ENCODE measurements around the gene FAM240B.
A peak's percentile ranks its signal among the peaks of the same experiment; 100 is the strongest.

The FAM240B gene

GRCh38 chr9:38699337-38699736, 20.6 kb downstream of the FAM240B start:
- no peak for DNase-seq

GRCh38 chr9:38697776-38698300, 22.1 kb downstream of the FAM240B start:
- no peak for DNase-seq

- no peak for DNase-seq
These were observed 22.9 kb downstream of the FAM240B start for GRCh38 chr9:38696999-38697398.

- DNase-seq: no peak
These were observed 25.3 kb downstream of the FAM240B start for GRCh38 chr9:38694676-38695075.

GRCh38 chr9:38692707-38693106, 27.2 kb downstream of the FAM240B start:
- DNase-seq: no peak

- no peak for DNase-seq
These were observed 29.4 kb downstream of the FAM240B start for GRCh38 chr9:38690574-38690973.

GRCh38 chr9:38689678-38690077, 30.3 kb downstream of the FAM240B start:
- peak; percentile 87 for DNase-seq

- no peak for DNase-seq
These were observed 31.9 kb downstream of the FAM240B start for GRCh38 chr9:38687992-38688391.

- DNase-seq: no peak
These were observed 32.5 kb downstream of the FAM240B start for GRCh38 chr9:38687389-38687842.

- DNase-seq: no peak
These were observed 33.0 kb downstream of the FAM240B start for GRCh38 chr9:38686933-38687332.

GRCh38 chr9:38685535-38685934, 34.4 kb downstream of the FAM240B start:
- DNase-seq: no peak

GRCh38 chr9:38683336-38683735, 36.6 kb downstream of the FAM240B start:
- no peak for DNase-seq

- DNase-seq: no peak
These were observed 37.2 kb downstream of the FAM240B start for GRCh38 chr9:38682713-38683112.

- no peak for DNase-seq
These were observed 38.1 kb downstream of the FAM240B start for GRCh38 chr9:38681747-38682227.

- peak; percentile 99 for DNase-seq
These were observed 39.0 kb downstream of the FAM240B start for GRCh38 chr9:38680837-38681445.

GRCh38 chr9:38677660-38678303, 42.2 kb downstream of the FAM240B start:
- DNase-seq: no peak

GRCh38 chr9:38675831-38676230, 44.1 kb downstream of the FAM240B start:
- no peak for DNase-seq

GRCh38 chr9:38675211-38675610, 44.7 kb downstream of the FAM240B start:
- DNase-seq: no peak

- DNase-seq: no peak
These were observed 46.3 kb downstream of the FAM240B start for GRCh38 chr9:38673399-38674193.

- DNase-seq: no peak
These were observed 48.2 kb downstream of the FAM240B start for GRCh38 chr9:38671748-38672147.

GRCh38 chr9:38671372-38671731, 48.6 kb downstream of the FAM240B start:
- DNase-seq: no peak

- no peak for DNase-seq
These were observed 49.2 kb downstream of the FAM240B start for GRCh38 chr9:38670542-38671371.

All from NCI-H1694 treated with DMSO at 0.1 percent for 48 hours (cell line).